GM12801 (cell line): ENCODE results near the gene TOE1.

ENCODE experiments used
- TF ChIP-seq, protein P1 (sequence below): IDR thresholded peaks from one replicate; pipeline ENCODE4 v1.5.1; 2011; ENCODE audit warnings: control low read depth; ENCODE audit not compliant: insufficient read length; ENCODE audit errors: extremely low read depth

Gene TOE1

GRCh38 chr1:45351508-45351907 lies 11.5 kb downstream of the TOE1 start:
- TF ChIP-seq, protein P1, sequence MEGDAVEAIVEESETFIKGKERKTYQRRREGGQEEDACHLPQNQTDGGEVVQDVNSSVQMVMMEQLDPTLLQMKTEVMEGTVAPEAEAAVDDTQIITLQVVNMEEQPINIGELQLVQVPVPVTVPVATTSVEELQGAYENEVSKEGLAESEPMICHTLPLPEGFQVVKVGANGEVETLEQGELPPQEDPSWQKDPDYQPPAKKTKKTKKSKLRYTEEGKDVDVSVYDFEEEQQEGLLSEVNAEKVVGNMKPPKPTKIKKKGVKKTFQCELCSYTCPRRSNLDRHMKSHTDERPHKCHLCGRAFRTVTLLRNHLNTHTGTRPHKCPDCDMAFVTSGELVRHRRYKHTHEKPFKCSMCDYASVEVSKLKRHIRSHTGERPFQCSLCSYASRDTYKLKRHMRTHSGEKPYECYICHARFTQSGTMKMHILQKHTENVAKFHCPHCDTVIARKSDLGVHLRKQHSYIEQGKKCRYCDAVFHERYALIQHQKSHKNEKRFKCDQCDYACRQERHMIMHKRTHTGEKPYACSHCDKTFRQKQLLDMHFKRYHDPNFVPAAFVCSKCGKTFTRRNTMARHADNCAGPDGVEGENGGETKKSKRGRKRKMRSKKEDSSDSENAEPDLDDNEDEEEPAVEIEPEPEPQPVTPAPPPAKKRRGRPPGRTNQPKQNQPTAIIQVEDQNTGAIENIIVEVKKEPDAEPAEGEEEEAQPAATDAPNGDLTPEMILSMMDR: no peak

- TF ChIP-seq, protein P1: no peak
Observed at GRCh38 chr1:45353685-45354084, 13.7 kb downstream of the TOE1 start.

DNA sequence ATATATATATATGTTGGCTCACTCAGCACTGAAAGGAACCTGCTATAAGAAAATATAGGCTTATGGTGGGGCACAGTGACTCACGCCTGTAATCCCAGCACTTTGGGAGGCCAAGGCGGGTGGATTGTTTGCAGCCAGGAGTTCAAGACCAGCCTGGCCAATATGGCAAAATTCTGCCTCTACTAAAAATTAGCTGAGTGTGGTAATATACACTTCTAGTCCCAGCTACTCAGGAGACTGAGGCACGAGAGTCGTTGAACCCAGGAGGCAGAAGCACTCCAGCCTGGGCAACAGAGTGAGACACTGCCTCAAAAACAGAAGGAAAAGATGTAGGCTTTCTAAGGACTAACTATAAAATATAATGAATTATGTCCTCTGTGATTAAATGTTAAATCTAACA lies 14.9 kb downstream of the TOE1 start:
- TF ChIP-seq, protein P1: no peak

GRCh38 chr1:45355683-45356082 lies 15.7 kb downstream of the TOE1 start:
- TF ChIP-seq, protein P1: no peak

GRCh38 chr1:45356186-45356585 lies 16.2 kb downstream of the TOE1 start:
- TF ChIP-seq, protein P1: no peak

- TF ChIP-seq, protein P1: no peak
Observed at GRCh38 chr1:45359882-45360513, 20.0 kb downstream of the TOE1 start.

GRCh38 chr1:45364294-45364693 lies 24.3 kb downstream of the TOE1 start:
- TF ChIP-seq, protein P1: no peak

GRCh38 chr1:45365051-45365450 lies 25.1 kb downstream of the TOE1 start:
- TF ChIP-seq, protein P1: no peak
